Panc1 (cell line): ENCODE measurements around the gene PGF.

Source experiments
- CTCF ChIP-seq: fragments of 450-650 bp; IDR thresholded peaks from 2 replicates; pipeline ENCODE4 v1.5.1; 2017; ENCODE audit warnings: mild to moderate bottlenecking
- POLR2AphosphoS5 ChIP-seq: IDR thresholded peaks from 2 replicates; pipeline ENCODE4 v1.6.1; 2012; ENCODE audit warnings: mild to moderate bottlenecking, low read depth, low read length, moderate library complexity
- REST ChIP-seq, 2 experiments: IDR thresholded peaks; 2 replicates each; pipeline ENCODE4 v1.6.1; 2011 to 2012; ENCODE audit warnings: low read depth in 2 of 2, control low read depth in 1 of 2, low read length in 1 of 2, mild to moderate bottlenecking in 1 of 2, moderate library complexity in 1 of 2; ENCODE audit not compliant: insufficient read depth in 1 of 2
- SIN3A ChIP-seq: IDR thresholded peaks from 2 replicates; pipeline ENCODE4 v1.6.1; 2012; ENCODE audit warnings: low read depth, mild to moderate bottlenecking, low read length, moderate library complexity, borderline replicate concordance; ENCODE audit not compliant: insufficient read depth
- TCF7L2 ChIP-seq: IDR thresholded peaks from 2 replicates; pipeline ENCODE4 v1.6.1; 2011; ENCODE audit warnings: mild to moderate bottlenecking, low read depth, low read length, inconsistent platforms

- TF ChIP-seq POLR2AphosphoS5 (no peak), CTCF (no peak), REST (IDR thresholded peaks at IDR 0.05; ENCODE audit: insufficient read depth in 1 of 2, low read depth in 2 of 2, low read length in 1 of 2) (no peak), TCF7L2 (no peak), SIN3A (no peak)
Measured at GRCh38 chr14:74963705-74964271, 8.4 kb upstream of the PGF start.
